ENCODE measurements around the gene LRTM1. TPM values are rescaled to one million over a fixed set of nuclear protein-coding genes. Genes with fewer than 3 reads are reported as not detected.

LRTM1 gene
- total and polyA plus RNA-seq, 10 donors = 1.6 to 14.1 (median 6.7) TPM

- 87 to 94% (median 91%) methylated on average over 9 of the region's 9 CpGs for WGBS, 5 donors
- Histone ChIP-seq H3K9me3 (no peaks in the 10 kb centered on the region), H3K27ac (no peak overlapping the region), H3K4me1 (peaks cover 0 to 17% (median 9%) of the 10 kb centered on the region in 6 donors), H3K27me3 (replicated peaks in 1 of 7) (no peaks in the 10 kb centered on the region), H3K36me3 (no peaks in the 10 kb centered on the region), H3K4me3 (no peak overlapping the region)
- no peak for DNase-seq
- TF ChIP-seq CTCF (IDR thresholded peaks at IDR 0.05 in 8 of 11, conservative IDR thresholded peaks at IDR 0.05 in 3 of 11) = no peak
- TF ChIP-seq POLR2AphosphoS5 (IDR thresholded peaks at IDR 0.05) = no peak
- TF ChIP-seq POLR2A (IDR thresholded peaks at IDR 0.05) = no peak
- intact Hi-C loops (cut with DNase I; ENCODE audit: low total_unique reads) = no loop called here
Observed at GRCh38 chr3:54888162-54888561, 39.7 kb downstream of the LRTM1 start.

- no peak overlapping the region for H3K27ac ChIP-seq
- no peaks in the 10 kb centered on the region for H3K27me3 ChIP-seq (replicated peaks in 1 of 7)
- no peak for TF ChIP-seq CTCF (IDR thresholded peaks at IDR 0.05 in 8 of 11, conservative IDR thresholded peaks at IDR 0.05 in 3 of 11)
- no peak for TF ChIP-seq POLR2AphosphoS5 (IDR thresholded peaks at IDR 0.05)
- no peak for TF ChIP-seq POLR2A (IDR thresholded peaks at IDR 0.05)
- intact Hi-C loops (cut with DNase I; ENCODE audit: low total_unique reads) = no loop called here
- no peak for DNase-seq
- H3K36me3 ChIP-seq = no peaks in the 10 kb centered on the region
- WGBS, 5 donors = 35 to 73% (median 41%) methylated on average over 3 of the region's 3 CpGs
- no peaks in the 10 kb centered on the region for H3K9me3 ChIP-seq
- no peak overlapping the region for H3K4me3 ChIP-seq
- H3K4me1 ChIP-seq = no peaks in the 10 kb centered on the region
Observed at GRCh38 chr3:54882129-54882833, 45.6 kb downstream of the LRTM1 start.

- no peak for DNase-seq
- H3K4me1 ChIP-seq = no peaks in the 10 kb centered on the region
- H3K27ac ChIP-seq = no peak overlapping the region
- no peak overlapping the region for H3K4me3 ChIP-seq
- H3K36me3 ChIP-seq = no peaks in the 10 kb centered on the region
- H3K27me3 ChIP-seq (replicated peaks in 1 of 7) = no peaks in the 10 kb centered on the region
- no peak for TF ChIP-seq POLR2AphosphoS5 (IDR thresholded peaks at IDR 0.05)
- no peak for TF ChIP-seq CTCF (IDR thresholded peaks at IDR 0.05 in 8 of 11, conservative IDR thresholded peaks at IDR 0.05 in 3 of 11)
- TF ChIP-seq POLR2A (IDR thresholded peaks at IDR 0.05) = no peak
- 49 to 72% (median 70%) methylated on average over 7 of the region's 7 CpGs for WGBS, 5 donors
- no peaks in the 10 kb centered on the region for H3K9me3 ChIP-seq
- intact Hi-C loops (cut with DNase I; ENCODE audit: low total_unique reads) = loop anchor here (10.0 kb wide), 1 partner anchor 307 kb away; no protein-coding TSS in a partner anchor
Observed at GRCh38 chr3:54878145-54878544, 49.7 kb downstream of the LRTM1 start.

- TF ChIP-seq POLR2AphosphoS5 (IDR thresholded peaks at IDR 0.05) = no peak
- TF ChIP-seq CTCF (IDR thresholded peaks at IDR 0.05 in 8 of 11, conservative IDR thresholded peaks at IDR 0.05 in 3 of 11) = no peak
- TF ChIP-seq POLR2A (IDR thresholded peaks at IDR 0.05) = no peak
- H3K36me3 ChIP-seq = no peaks in the 10 kb centered on the region
- no peaks in the 10 kb centered on the region for H3K27me3 ChIP-seq (replicated peaks in 1 of 7)
- DNase-seq = no peak
- H3K4me1 ChIP-seq = no peaks in the 10 kb centered on the region
- H3K4me3 ChIP-seq = no peak overlapping the region
- intact Hi-C loops (cut with DNase I; ENCODE audit: low total_unique reads) = loop anchor here (10.0 kb wide), 1 partner anchor 307 kb away; no protein-coding TSS in a partner anchor
- H3K27ac ChIP-seq = no peak overlapping the region
- no peaks in the 10 kb centered on the region for H3K9me3 ChIP-seq
- WGBS, 5 donors = 87 to 93% (median 88%) methylated on average over 4 of the region's 4 CpGs
Observed at GRCh38 chr3:54877730-54878129, 50.1 kb downstream of the LRTM1 start.

Data from spleen (tissue), 11 donors.